Cerebellar cortex (tissue), 1 donor: ENCODE data around the gene ST14.

Experiments
- DNase-seq: peaks from one replicate; pipeline ENCODE4 v3.0.0-alpha.2; 2015; ENCODE audit warnings: low spot score

Gene ST14

DNA sequence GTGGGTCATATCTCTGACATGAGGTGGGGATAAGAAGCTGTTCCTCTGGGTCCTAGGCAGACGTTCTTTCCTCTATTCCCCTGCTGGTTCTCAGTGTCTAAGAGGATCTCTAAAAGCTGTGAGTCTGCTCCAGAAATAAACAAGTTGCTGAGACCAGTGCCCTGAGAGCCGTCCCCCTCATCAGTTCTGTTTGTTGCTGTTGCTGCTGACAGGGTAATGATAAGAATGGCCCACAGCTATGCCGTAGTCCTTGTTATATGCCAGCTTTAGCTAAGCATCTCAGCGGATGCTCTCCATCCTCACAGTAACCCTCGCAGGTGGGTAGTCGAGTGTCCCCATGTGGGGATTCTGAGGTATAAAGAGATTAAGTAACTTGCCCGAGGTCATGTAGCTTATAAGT is 23.5 kb upstream of the ST14 start:
- no peak for DNase-seq

DNA sequence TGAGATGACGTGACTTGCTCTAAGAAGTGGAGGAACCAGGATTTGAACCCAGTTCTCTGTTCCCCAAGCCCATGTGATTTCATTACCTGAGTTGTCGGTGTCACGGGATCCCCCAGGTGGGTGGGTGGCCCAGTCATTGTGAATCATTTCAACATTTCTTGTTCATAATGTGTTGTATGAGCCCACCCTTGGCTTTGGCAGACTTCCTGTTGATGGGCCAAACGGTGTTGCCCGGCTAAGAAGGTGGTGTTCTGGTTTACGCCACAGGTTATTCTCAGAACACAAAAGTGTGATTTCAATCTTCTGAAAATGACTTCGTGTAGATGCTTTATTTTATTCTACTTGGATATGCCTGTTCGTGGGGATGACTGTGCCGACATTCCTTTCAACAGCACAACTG is 21.6 kb upstream of the ST14 start:
- no peak for DNase-seq

DNA sequence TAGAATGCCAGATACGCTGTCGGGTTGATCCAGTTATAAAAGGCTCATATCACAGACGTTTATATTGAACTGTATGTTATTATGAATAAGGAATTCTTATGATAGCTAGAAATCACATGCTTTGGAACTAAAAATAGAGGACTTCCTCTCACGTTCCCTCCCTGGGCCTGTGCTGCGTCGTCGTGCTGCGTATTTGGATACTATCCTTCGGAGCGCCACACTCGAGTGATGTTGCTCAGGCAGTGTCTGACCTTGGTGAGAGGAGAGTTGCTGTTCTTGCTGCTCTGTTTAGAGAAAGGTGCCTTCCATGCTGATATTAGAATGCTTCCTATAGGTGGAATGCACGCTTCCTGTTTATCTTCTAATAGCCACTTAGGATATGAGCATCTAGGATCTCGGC is 20.2 kb upstream of the ST14 start:
- no peak for DNase-seq

DNA sequence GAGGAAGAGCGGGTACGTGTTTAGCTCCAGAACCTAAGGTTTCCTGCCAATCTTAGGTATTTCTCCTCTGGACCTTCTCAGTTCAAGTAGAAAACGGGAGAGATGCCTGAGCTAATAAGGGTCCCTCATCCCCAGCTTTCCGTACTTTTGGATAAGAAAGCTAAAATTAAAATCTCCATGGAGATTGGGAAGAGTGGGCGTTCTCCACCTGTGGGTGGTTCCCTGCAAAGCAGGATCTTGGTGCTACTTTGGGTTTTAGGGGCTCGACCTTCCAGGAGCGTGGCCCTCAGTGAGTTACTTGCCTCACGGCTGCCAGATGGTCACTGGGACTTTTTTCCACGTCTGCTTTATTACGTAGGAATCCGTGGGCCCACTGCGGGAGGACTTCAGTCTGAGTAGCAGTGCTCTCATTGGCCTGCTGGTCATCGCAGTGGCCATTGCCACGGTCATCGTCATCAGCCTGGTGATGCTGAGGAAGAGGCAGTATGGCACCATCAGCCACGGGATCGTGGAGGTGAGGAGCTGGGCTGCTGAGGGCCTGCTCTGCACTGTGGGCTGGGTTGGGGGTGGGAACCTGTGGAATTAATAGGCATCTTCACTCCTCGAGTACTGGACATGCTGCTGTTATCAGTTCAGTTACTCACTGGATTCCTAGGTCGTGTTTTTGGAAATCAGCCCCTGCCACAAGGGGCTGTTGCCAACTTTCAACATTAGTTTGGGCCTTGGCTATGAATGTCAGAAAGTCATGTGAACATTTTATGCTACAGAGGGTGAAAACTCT is 17.8 kb upstream of the ST14 start:
- no peak for DNase-seq

DNA sequence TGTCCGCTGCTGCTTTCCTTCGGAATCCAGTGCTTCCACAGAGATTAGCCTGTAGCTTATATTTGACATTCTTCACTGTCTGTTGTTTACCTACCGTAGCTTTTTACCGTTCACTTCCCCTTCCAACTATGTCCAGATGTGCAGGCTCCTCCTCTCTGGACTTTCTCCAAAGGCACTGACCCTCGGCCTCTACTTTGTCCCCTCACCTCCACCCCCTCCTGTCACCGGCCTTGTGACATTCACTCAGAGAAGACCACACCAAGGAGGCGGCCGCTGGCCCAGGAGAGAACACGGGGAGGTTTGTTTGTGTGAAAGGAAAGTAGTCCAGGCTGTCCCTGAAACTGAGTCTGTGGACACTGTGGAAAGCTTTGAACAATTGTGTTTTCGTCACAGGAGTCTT is 15.4 kb upstream of the ST14 start:
- DNase-seq = no peak

DNA sequence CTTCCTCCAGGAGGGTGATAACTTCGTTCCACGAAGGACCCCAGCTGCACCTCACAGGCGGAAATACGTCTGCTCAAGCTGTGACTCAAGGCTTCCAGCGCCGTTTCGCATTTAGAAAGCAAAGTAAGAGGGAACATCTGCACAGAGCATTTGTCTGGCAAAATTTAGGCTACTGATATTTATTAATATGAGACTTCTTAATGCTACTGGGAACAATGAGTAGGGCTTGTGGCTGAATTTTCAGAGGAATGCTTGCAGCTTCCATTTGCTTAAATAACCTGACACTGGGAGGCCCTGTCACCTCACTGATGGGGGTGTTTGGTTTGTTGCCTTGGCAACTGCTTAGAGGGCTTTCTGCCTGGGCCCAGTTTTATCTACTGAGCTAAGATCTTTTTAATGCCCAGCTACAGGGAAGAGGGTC is 14.7 kb upstream of the ST14 start:
- DNase-seq = no peak

DNA sequence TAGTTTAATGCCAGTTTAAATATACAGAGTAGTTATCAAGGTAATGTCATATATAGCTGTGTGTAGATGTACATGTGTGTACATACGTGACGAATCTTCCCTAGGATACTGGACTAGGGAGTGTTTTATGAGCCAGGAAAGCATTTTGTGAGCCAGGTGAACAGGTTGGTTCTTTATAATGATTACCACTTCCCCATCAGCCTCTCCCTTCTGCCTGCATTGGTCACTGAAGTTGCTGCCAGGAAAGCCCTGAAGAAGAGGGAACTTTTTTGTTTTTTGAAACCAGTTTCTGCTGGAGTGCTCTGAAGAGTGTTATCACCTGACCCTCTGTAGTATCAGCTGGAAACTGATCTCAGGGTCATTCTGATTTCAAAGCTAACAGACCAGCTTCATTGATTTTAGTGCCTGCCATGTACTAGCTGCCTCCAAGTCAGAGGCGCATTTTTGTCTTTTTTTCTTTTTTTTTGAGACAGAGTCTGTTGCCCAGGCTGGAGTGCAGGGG is 14.2 kb upstream of the ST14 start:
- DNase-seq = no peak

DNA sequence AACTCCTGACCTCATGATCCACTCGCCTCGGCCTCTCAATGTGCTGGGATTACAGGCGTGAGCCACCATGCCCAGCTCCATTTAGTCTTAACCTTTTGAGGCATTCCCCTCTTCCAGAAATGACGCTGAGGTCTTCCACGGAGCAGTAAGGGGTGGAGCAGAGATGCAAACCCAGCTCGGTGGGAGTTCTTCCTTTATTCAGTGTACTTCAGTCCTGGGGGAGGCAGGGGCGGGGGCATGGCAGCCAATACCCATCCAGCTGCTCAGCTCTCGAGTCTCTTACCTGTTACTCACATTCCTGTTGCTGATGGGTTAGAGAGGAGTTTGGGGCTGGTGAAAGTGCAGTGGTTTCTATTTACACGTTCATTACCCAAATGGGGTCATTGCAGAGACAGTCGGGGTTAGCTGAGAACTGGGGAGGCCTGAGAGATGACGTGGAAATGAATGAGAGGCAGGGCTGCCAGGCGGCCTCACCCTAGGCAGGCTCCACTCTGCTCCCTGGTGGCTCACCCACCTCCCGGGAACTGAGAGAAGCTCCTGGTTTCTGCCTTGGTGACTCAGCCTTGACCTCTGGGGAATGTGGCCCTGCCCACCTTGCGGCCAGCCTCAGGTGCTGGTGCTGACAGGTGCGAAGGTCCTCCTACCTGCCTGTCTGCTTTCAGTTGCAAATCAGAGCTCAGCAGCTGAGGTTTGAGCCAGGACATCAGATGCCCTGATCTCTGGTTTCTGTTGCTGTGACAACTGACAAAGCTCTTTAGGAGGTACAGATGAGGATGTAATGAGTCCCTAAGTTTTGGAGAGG is 13.4 kb upstream of the ST14 start:
- no peak for DNase-seq

DNA sequence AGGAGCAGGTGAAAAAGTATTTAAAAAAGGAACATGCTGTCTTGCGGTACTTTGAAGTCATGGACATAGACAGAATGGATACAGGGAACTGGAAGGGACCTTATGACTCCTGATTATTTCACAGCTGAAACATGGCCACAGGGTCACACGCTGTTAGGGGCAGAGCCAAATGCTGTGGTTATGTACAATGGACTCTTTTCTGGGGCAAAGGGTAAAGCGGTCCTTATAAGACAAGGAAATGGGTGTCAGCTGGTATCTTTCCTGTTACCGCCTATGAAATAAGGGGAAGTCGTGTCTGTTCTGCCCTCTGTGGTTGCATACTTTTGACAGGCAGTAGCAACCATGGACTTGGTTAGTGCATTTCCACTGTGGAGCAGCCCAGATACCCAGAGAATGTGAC is 12.8 kb upstream of the ST14 start:
- DNase-seq = no peak

DNA sequence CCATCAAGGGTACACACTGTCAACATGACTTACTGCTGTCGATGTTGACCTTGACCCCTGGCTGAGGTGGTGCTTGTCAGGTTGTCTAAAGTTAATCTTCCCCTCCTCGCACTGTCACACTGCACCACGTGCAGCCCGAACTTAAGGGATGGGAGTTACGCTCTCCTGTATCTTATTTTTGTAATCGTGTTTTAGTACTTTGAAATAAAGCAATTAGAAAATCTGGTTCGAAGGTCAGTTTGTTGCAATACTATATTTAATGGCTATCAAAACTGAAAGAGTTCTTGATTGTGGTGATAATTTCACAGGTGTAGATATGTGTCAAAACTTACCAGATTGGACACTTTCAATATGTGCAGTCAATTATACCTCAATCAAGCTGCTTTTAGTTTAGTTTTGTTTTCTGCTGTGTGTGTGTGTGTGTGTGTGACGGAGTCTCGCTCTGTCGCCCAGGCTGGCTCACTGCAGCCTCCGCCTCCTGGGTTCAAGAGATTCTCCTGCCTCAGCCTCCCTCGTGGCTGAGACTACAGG is 10.7 kb upstream of the ST14 start:
- no peak for DNase-seq

DNA sequence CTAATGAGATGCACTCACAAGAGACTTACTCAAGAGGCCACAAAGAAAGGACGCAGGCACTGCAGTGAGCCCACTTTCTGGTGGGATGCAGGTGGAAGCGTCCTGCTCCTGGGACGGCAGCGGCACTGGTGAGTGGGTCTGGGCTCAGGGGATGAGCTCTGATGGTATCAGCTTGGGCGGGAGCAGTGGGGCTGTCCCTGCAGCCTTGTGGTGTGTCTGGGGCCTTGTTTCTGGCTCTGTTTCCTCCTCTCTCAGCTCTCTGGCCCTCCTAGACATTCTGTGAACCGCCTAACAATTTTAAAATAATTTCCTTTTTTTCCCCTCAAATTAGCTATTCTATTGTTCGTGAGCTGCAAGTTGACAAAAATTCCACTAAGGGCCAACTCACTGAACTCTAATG is 8.8 kb upstream of the ST14 start:
- no peak for DNase-seq

DNA sequence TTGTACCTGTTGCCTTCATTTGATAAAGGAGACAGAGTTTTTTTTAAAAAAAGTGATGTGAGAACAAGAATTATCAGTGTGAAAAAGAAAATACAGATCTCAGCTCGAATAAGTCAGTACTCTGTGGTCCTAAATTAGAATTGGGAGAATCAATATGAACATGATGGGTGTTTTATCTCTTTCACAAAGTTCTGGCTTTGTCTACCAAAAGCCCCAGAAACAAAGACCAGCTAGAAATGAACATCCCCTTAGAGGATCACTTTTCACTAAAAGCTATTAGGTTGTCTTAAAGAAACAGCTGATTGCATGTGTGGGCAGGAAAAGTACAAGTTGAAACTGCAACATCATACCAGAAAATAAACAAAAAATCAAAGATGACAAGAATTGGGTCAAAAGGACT is 8.4 kb upstream of the ST14 start:
- no peak for DNase-seq

DNA sequence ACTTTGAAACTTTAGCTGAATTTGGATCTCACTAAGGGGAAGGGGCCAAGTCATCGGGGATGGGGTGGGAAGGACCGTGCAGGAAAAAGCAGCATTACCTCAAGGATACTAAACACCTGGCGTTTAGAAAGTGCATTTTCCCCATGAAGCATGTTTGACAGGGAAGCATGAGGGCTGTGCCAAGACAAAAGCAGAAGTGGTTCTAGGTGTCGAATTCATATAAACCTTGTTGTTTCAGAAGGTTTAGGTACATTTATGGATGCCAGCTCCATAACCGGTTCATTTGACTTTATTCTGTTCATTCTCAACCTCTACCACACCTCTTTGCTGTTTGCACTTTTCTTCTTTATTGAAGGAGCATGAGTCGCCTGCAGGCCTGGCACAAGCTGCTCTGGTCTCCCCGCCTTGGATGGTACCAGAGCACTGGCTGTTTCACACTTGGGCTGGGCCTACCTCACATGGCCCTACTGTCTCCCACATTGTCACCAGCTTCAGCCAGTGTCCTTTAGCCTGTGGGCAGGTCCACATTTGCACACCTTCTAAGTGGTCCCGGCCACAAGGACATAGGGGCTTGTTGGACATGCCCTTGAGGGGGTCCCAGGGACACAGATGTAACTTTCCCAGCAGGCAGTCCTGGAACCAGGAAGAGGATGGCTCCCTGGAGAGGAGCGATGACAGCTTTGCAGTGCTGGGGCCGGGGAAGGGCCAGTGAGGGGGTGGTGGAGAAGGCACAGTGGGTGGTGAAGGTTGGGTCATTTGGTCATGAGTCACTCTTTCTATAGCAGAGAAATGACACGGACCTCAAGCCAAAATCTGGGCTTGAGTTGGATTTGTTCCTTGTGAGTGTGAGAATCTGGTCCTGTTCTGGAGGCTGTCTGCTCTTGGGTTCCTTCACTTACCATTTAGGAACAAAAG is 3.2 kb upstream of the ST14 start:
- DNase-seq = no peak

DNA sequence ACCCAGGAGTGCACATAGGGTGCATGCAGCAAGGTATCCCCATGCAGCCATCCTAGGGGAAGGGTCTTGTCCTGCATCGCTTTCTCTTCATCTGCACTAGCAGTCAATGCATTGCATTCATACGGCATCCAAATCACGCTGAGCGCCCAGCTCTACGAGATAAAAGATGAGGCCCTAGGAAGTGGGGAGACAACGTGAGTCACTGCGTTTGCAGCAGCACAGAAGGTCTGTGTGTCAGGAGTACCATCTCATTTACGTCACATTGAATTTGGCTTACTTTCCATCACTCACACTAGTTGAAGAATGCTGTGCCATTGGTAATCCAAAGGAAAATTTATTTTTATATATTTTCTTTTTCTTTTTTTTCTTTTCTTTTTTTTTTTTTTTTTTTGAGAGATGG is 2.5 kb upstream of the ST14 start:
- no peak for DNase-seq

DNA sequence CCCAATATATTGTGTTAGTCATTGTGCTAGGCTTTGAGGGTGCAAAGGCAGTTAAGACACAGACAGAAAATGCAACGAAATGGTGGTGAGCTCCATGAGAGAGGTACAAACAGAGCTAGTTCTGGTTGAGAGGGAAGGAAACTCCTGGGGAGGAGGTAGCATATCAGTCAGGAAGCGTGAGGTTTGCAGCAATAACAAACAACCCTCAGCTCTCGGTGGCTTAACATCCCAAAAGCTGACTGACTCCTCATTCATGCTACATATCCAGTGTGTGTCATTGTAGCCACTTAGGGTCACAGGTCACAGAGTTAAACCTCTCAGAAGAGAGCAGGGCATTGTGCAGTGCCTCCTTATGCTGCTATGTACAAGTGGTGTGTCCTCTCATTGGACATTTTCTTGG is 1.7 kb upstream of the ST14 start:
- no peak for DNase-seq

DNA sequence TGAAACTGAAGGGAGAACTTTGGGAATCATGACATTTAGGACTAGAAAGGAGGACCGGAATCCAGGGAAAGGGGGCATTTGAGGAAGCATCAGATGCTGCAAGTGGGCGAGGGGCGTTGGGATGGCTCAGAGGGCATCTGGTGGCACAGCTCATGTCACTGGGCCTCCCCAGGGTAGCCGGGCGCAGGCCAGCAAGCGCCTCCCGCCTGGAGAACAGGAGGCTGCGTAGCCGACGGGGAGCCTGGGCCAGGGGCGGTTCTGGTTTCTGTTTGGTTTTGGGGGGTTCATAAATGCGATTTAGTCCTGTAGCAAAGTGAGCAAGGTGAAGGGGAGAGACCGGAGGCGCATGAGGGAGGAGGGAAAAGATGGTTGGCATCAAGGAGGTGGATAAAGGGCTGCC is 443 bp upstream of the ST14 start:
- DNase-seq = no peak

DNA sequence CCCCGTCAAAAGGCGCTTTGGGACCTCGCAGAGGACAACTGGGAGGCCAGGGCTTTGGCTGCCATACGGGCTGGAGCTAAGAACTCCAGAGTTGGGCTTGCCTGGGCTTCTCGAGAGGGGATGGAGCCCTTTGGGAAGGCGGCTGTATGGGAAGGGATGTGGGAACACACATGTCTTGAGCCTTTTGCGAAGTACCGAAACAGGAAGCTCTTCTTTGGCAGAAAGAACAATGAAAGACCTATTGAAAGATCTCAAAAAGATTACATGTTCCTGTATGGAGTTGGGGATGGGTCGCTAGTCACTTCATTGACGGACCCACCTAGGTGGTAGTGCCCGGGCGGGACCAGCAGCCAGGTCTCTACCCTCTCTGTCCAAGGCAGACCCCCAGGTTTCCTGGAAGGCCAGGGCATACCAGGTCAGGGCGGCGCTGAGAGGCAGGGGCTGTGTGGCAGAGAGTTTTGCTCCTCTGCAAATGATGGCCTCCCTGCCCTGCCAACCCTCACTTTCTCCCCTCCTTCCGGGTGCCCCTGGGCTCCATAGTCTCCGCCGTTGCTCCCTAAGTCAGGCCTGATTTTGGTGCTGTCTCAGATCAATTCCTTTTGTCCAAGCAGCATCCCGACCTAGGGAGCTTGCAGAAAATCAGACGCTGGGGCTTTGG is 1.0 kb downstream of the ST14 start:
- no peak for DNase-seq

DNA sequence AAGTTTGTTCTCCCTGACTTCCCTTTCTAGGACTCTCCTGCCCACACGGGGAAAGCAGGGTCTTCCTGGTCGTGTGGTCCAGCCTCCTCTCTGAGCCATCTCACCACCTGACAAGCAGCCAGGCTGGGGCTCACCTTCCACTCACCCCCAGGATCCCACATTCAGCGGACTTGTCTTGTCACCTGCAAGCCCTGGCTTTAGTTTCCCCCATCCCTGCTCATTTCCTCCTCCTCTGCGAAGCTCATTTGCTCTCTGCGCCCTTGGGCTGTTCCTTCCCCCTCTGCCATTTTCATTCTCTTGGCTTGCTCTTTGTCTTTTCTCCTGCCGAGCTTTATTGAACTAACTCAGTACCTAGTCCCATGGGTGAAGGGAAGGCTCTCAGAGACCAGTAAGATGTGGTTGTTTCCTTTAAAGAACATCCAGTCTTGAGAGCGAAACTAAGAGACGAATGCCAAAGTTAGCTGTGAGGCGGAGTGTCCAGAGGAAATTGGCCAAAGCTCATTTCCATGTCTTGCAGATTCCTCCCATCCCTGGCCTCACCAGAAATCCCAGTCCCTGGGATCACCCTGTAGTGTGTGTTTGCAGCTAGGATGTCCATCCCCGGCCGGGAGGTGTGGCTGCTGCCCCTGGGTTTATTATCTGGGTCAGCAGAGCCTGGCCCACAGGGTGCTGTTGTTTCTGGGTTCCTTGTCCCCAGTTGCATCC is 2.0 kb downstream of the ST14 start:
- no peak for DNase-seq

DNA sequence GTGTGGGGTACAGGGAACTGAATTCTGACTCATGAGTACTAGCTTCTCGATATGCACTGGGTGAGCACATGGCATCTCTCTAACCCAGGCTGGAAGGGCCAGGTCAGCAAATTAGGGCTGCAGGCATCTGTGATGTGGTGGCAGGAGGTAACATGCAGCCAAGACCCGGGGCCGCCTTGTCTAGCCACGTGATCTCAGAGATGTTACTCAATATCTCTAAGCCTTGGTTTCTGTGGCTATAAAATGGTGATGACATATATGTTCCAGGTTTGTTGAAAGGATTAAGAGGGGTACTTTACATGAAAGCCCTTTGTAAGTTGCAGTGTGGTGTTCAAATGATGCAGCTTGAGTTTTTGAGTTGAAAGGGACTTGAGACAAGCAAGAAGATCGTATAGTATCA is 3.2 kb downstream of the ST14 start:
- no peak for DNase-seq

DNA sequence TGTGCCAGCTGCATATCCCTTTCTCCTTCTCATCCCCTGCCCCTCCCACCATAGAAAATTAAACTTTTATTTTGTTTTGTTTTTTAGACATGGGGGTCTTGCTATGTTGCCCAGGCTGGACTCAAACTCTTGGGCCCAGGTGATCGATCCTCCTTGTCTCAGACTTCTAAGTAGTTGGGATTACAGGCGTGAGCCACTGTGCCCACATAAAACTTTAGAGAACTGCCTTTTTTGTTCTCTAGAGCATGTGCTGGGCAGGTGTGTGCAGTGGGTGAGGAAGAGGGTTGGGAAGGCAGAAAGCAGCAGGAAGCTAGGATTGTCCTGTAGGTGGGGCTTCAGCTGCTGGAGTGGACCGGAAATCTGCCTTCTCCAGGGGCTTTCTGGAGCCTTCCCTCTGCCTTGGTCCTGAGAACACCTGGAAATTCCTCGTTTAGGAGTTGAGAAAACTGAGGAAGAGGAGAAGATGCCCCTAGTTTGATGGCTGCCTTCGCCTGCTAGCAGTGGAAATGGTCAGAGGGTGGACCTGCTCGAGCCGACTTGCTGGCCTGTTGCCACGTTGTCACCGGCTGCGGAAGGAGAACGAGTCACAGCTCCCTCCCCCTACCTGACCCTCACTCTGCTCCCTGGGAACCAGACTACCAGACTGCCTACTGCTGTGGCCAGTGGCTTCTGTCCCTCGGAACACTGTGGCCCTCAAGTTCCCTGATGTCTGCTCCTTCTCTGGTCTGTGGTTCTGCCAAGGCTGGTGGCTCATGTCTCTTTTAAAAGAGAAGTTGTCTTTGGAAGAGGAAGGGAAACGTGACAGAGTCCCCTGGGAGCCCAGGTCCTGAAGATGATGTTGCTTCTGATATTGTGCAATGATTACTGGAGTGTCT is 4.0 kb downstream of the ST14 start:
- no peak for DNase-seq
